ENCODE measurements around the gene LMOD2.
A peak's percentile ranks its signal among the peaks of the same experiment; 100 is the strongest.

LMOD2 gene

GRCh38 chr7:123673752-123674398 lies 18.2 kb downstream of the LMOD2 start:
- DNase-seq = no peak

- DNase-seq = no peak
These were observed 18.9 kb downstream of the LMOD2 start for GRCh38 chr7:123674399-123675180.

GRCh38 chr7:123675181-123675473 lies 19.5 kb downstream of the LMOD2 start:
- DNase-seq = no peak

GRCh38 chr7:123677061-123677715 lies 21.5 kb downstream of the LMOD2 start:
- DNase-seq = no peak

GRCh38 chr7:123679614-123680013 lies 23.9 kb downstream of the LMOD2 start:
- no peak for DNase-seq

- DNase-seq = no peak
These were observed 24.9 kb downstream of the LMOD2 start for GRCh38 chr7:123680580-123680979.

GRCh38 chr7:123681561-123681960 lies 25.9 kb downstream of the LMOD2 start:
- no peak for DNase-seq

- DNase-seq = no peak
These were observed 27.0 kb downstream of the LMOD2 start for GRCh38 chr7:123682690-123683089.

- DNase-seq = no peak
These were observed 31.5 kb downstream of the LMOD2 start for GRCh38 chr7:123687161-123687560.

- DNase-seq = no peak
These were observed 32.1 kb downstream of the LMOD2 start for GRCh38 chr7:123687727-123688126.

GRCh38 chr7:123689250-123689649 lies 33.6 kb downstream of the LMOD2 start:
- no peak for DNase-seq

- DNase-seq = no peak
These were observed 34.9 kb downstream of the LMOD2 start for GRCh38 chr7:123690550-123690949.

- DNase-seq = no peak
These were observed 36.8 kb downstream of the LMOD2 start for GRCh38 chr7:123692471-123692877.

GRCh38 chr7:123695944-123696677 lies 40.4 kb downstream of the LMOD2 start:
- DNase-seq = no peak

GRCh38 chr7:123705211-123705901 lies 49.7 kb downstream of the LMOD2 start:
- no peak for DNase-seq

- DNase-seq = no peak
These were observed 53.9 kb downstream of the LMOD2 start for GRCh38 chr7:123709525-123709924.

GRCh38 chr7:123710683-123711082 lies 55.0 kb downstream of the LMOD2 start:
- DNase-seq = no peak

- DNase-seq = peak; percentile 6
These were observed 56.2 kb downstream of the LMOD2 start for GRCh38 chr7:123711832-123712293.

- DNase-seq = no peak
These were observed 57.0 kb downstream of the LMOD2 start for GRCh38 chr7:123712619-123713018.

Data from activated CD4-positive, alpha-beta T cell treated with anti-CD3 and anti-CD28 coated beads for 48 hours (primary cell).